ENCODE results near the gene RAB40C. TPM values are rescaled to one million over a fixed set of nuclear protein-coding genes. Genes with fewer than 3 reads are reported as not detected.

The RAB40C gene
- total and polyA plus RNA-seq, 9 of the 15 experiments (the other 6 are each of a cell fraction or from before 2014, with no cell fraction given), result 0.17 to 23.4 (median 8.7) TPM

- TF ChIP-seq ZNF280B (CRISPR knock-in tag; IDR thresholded peaks at IDR 0.05) (no peak), CTBP1 (IDR thresholded peaks at IDR 0.05; ENCODE audit: borderline replicate concordance) (peak; percentile 80), CHD7 (IDR thresholded peaks at IDR 0.05; ENCODE audit: low read depth, low read length) (no peak), SMAD1 (IDR thresholded peaks at IDR 0.05; ENCODE audit: low read depth, low read length, partially characterized antibody) (no peak), CREB3L1 (IDR thresholded peaks at IDR 0.05; ENCODE audit: borderline replicate concordance, low read depth) (peak; percentile 27; the same call in 1 of the 2 replicates), HNRNPLL (IDR thresholded peaks at IDR 0.05; ENCODE audit: low read depth, low read length, poor library complexity, severe bottlenecking) (peak; percentile 49), ZBTB5 (IDR thresholded peaks at IDR 0.05) (no peak), TARDBP (IDR thresholded peaks at IDR 0.05) (no peak; the same call in 1 of the 2 replicates)
These were observed 51.7 kb downstream of the RAB40C start, which contains the start of gene MCRIP2 (continued) for GRCh38 chr16:641326-642188.
